ENCODE measurements around the gene ZNF827. TPM values are rescaled to one million over a fixed set of nuclear protein-coding genes. Genes with fewer than 3 reads are reported as not detected.

The ZNF827 gene
- total RNA-seq, 1 experiment from 2014 or later, result 9.8 TPM

DNA sequence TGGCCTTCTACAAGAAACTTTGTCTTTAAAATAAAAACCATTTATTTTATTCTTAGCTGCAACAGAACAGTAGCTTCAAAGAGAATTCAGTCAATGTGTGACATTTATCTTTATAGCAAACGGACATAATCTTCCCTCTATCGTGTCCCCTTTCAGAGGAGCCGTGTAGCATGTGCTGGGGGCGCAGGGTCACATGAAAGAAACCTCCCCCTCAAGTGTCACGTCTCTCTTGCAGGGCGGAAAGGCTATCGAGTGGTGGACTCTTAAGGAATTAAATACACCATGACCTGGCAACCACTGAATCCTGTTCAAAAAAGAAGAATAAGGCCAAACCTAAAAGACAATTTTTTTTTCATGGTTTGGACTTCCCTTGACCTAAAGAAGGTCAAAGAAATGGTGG lies 40.2 kb downstream of the ZNF827 start:
- Histone ChIP-seq H3K9me2 (replicated peaks; ENCODE audit: low read length) (no peaks in the 10 kb centered on the region), H3K4me3 (ENCODE audit: low read length) (no peak overlapping the region), H3K9me3 (ENCODE audit: low read length) (no peaks in the 10 kb centered on the region), H4K20me1 (ENCODE audit: low read length) (no peaks in the 10 kb centered on the region), H3K4me1 (ENCODE audit: insufficient read depth, low read length) (no peaks in the 10 kb centered on the region), H3K27ac (ENCODE audit: low read length) (no peak overlapping the region), H2AFZ (ENCODE audit: low read length) (no peak overlapping the region), H3K27me3 (ENCODE audit: low read length) (no peaks in the 10 kb centered on the region), H3F3A (ENCODE audit: low read length, unreplicated experiment) (no peaks in the 10 kb centered on the region), H3K9ac (ENCODE audit: low read length) (no peak overlapping the region), H3K4me2 (ENCODE audit: low read length) (no peak overlapping the region), H3K79me2 (ENCODE audit: low read length) (0 out of 2 replicates have a peak, but pooled peaks cover 3% of the 10 kb centered on the region), H3K36me3 (ENCODE audit: low read depth, low read length) (no peaks in the 10 kb centered on the region; the same call in 1 of the 2 replicates)
- TF ChIP-seq, protein P1, sequence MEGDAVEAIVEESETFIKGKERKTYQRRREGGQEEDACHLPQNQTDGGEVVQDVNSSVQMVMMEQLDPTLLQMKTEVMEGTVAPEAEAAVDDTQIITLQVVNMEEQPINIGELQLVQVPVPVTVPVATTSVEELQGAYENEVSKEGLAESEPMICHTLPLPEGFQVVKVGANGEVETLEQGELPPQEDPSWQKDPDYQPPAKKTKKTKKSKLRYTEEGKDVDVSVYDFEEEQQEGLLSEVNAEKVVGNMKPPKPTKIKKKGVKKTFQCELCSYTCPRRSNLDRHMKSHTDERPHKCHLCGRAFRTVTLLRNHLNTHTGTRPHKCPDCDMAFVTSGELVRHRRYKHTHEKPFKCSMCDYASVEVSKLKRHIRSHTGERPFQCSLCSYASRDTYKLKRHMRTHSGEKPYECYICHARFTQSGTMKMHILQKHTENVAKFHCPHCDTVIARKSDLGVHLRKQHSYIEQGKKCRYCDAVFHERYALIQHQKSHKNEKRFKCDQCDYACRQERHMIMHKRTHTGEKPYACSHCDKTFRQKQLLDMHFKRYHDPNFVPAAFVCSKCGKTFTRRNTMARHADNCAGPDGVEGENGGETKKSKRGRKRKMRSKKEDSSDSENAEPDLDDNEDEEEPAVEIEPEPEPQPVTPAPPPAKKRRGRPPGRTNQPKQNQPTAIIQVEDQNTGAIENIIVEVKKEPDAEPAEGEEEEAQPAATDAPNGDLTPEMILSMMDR (conservative IDR thresholded peaks at IDR 0.05; ENCODE audit: low read depth, low read length), result no peak
- TF ChIP-seq EZH2 (IDR thresholded peaks at IDR 0.05; ENCODE audit: low read length, unreplicated experiment), result no peak
- no peak for TF ChIP-seq EZH2phosphoT487 (IDR thresholded peaks at IDR 0.05; ENCODE audit: borderline replicate concordance, low read length)
- ATAC-seq (no peak), DNase-seq (no peak)
- POLR2A ChIA-PET (ENCODE audit: unreplicated experiment), result no interaction called here
- CTCF ChIA-PET, result no interaction called here
- intact Hi-C loops (cut with micrococcal nuclease), result no loop called here
- BruUV-seq (replicated peaks), result no TSS peak

DNA sequence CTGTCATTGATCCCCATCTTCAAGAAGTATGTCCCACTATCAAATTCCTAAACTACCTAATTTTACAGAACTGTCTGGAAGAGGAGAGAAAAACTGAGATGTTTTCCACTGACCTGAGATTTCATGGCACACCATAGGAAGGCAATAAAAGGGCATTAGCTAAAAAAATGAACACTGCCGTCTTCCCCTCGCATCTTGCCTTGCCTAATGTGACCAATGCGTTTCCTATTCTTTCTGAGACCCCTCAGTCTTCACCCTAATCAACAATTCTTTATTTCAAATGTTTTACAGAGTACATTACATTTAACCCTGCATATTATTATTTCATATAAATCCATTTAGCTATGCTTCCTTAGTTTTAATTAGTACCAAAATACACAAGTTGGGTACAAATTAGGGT lies 43.6 kb downstream of the ZNF827 start:
- TF ChIP-seq EZH2 (IDR thresholded peaks at IDR 0.05; ENCODE audit: low read length, unreplicated experiment) (no peak), EZH2phosphoT487 (IDR thresholded peaks at IDR 0.05; ENCODE audit: borderline replicate concordance, low read length) (no peak)
- TF ChIP-seq, protein P1 (conservative IDR thresholded peaks at IDR 0.05; ENCODE audit: low read depth, low read length), result no peak
- Histone ChIP-seq H3K9ac (ENCODE audit: low read length) (no peak overlapping the region), H2AFZ (ENCODE audit: low read length) (no peak overlapping the region), H3K36me3 (ENCODE audit: low read depth, low read length) (no peaks in the 10 kb centered on the region), H3K27ac (ENCODE audit: low read length) (no peak overlapping the region), H3K9me3 (ENCODE audit: low read length) (no peaks in the 10 kb centered on the region), H4K20me1 (ENCODE audit: low read length) (no peaks in the 10 kb centered on the region), H3K4me1 (ENCODE audit: insufficient read depth, low read length) (no peaks in the 10 kb centered on the region), H3K4me3 (ENCODE audit: low read length) (no peak overlapping the region), H3K27me3 (ENCODE audit: low read length) (no peaks in the 10 kb centered on the region), H3K9me2 (replicated peaks; ENCODE audit: low read length) (no peaks in the 10 kb centered on the region), H3K4me2 (ENCODE audit: low read length) (no peak overlapping the region), H3K79me2 (ENCODE audit: low read length) (0 out of 2 replicates have a peak, but pooled peaks cover 3% of the 10 kb centered on the region), H3F3A (ENCODE audit: low read length, unreplicated experiment) (no peaks in the 10 kb centered on the region)
- DNase-seq (no peak), ATAC-seq (no peak)
- BruUV-seq (replicated peaks), result no TSS peak
- POLR2A ChIA-PET (ENCODE audit: unreplicated experiment), result no interaction called here
- intact Hi-C loops (cut with micrococcal nuclease), result no loop called here
- CTCF ChIA-PET, result no interaction called here

DNA sequence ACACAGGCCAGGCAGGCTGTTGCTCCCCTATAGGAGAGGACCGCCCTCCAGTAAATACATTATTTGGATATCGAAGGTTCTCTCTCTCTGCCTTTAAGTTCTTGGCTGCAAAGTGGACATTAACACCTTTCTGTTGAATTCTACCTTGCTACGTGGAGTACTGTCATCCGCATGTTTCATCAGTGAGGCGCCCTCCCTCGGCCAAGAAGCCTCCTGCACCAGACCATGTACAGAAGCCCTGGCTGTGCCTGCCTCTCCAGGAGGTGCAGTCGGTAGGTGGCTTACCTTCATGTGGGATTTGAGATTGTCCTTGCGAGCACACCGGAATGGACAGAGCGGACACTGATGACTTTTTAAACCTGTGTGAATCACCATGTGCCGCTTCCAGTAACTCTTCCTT lies 46.7 kb downstream of the ZNF827 start:
- no peaks in the 10 kb centered on the region for H3K9me3 ChIP-seq (ENCODE audit: low read length)
- no peak overlapping the region for H3K9ac ChIP-seq (ENCODE audit: low read length)
- H3K27ac ChIP-seq (ENCODE audit: low read length), result no peak overlapping the region
- no peaks in the 10 kb centered on the region for H3K27me3 ChIP-seq (ENCODE audit: low read length)
- H3F3A ChIP-seq (ENCODE audit: low read length, unreplicated experiment), result no peaks in the 10 kb centered on the region
- BruUV-seq (replicated peaks), result no TSS peak
- no peak overlapping the region for H3K4me2 ChIP-seq (ENCODE audit: low read length)
- ChIA-PET POLR2A (ENCODE audit: unreplicated experiment) (no interaction called here), CTCF (interaction anchor here (0.6 kb wide), 1 partner anchor 1129 kb away, joined by 5 read pairs; no protein-coding TSS in a partner anchor)
- 0 out of 2 replicates have a peak, but pooled peaks cover 3% of the 10 kb centered on the region for H3K79me2 ChIP-seq (ENCODE audit: low read length)
- H2AFZ ChIP-seq (ENCODE audit: low read length), result no peak overlapping the region
- intact Hi-C loops (cut with micrococcal nuclease), result no loop called here
- no peak for DNase-seq
- H3K4me1 ChIP-seq (ENCODE audit: insufficient read depth, low read length), result no peaks in the 10 kb centered on the region
- no peaks in the 10 kb centered on the region for H4K20me1 ChIP-seq (ENCODE audit: low read length)
- no peaks in the 10 kb centered on the region for H3K9me2 ChIP-seq (replicated peaks; ENCODE audit: low read length)
- ATAC-seq, result no peak
- H3K4me3 ChIP-seq (ENCODE audit: low read length), result no peak overlapping the region
- H3K36me3 ChIP-seq (ENCODE audit: low read depth, low read length), result no peaks in the 10 kb centered on the region
- TF ChIP-seq EZH2phosphoT487 (IDR thresholded peaks at IDR 0.05; ENCODE audit: borderline replicate concordance, low read length) (no peak), EZH2 (IDR thresholded peaks at IDR 0.05; ENCODE audit: low read length, unreplicated experiment) (no peak)
- TF ChIP-seq, protein P1 (conservative IDR thresholded peaks at IDR 0.05; ENCODE audit: low read depth, low read length), result no peak; the same call in 1 of the 2 replicates

Data from PC-3 (cell line).